ENCODE data around the gene EFCAB6. TPM values are rescaled to one million over a fixed set of nuclear protein-coding genes. Genes with fewer than 3 reads are reported as not detected.

Gene EFCAB6
- total and polyA plus RNA-seq, 10 of the 15 experiments (the other 5 are each of a cell fraction or from before 2014, with no cell fraction given), result 0.05 to 0.42 (median 0.19) TPM

- Histone ChIP-seq H2AFZ (ENCODE audit: control insufficient read depth, low read depth, low read length) (no peak overlapping the region), H3K27ac (ENCODE audit: control insufficient read depth, insufficient read depth) (no peak overlapping the region), H3K4me1 (ENCODE audit: control insufficient read depth, insufficient read depth, low read length) (no peaks in the 10 kb centered on the region), H3K27me3 (replicated peaks in 1 of 2; ENCODE audit: control insufficient read depth in 2 of 2, insufficient read depth in 2 of 2, low read length in 1 of 2) (no peaks in the 10 kb centered on the region; a peak in 3 of 4 replicates), H4K20me1 (ENCODE audit: control insufficient read depth, insufficient read depth) (no peaks in the 10 kb centered on the region), H3K79me2 (ENCODE audit: control insufficient read depth, insufficient read depth, low read length) (no peaks in the 10 kb centered on the region), H3K9ac (ENCODE audit: control insufficient read depth, insufficient read depth, low read length) (no peak overlapping the region), H3K36me3 (ENCODE audit: control insufficient read depth in 2 of 2, insufficient read depth in 2 of 2, low read length in 1 of 2) (no peaks in the 10 kb centered on the region), H3K4me3 (no peak overlapping the region), H3K4me2 (ENCODE audit: control insufficient read depth, insufficient read depth) (no peak overlapping the region), H3K9me3 (replicated peaks; ENCODE audit: control insufficient read depth, insufficient read depth, low read length) (no peaks in the 10 kb centered on the region; the same call in 2 of the 3 replicates)
- no peak for TF ChIP-seq USF2 (IDR thresholded peaks at IDR 0.05; ENCODE audit: borderline replicate concordance, low read depth, low read length)
- no TSS peak for BruUV-seq (replicated peaks)
- RAD21 ChIA-PET (ENCODE audit: unreplicated experiment), result no interaction called here
- SMC1A ChIA-PET (ENCODE audit: uncharacterized antibody, unreplicated experiment), result no interaction called here
- POLR2A ChIA-PET, result no interaction called here
- DNase-seq (ENCODE audit: low read depth, low spot score) (no peak), FAIRE-seq (no peak), ATAC-seq (no peak)
- CTCF ChIA-PET, result no interaction called here
- in situ Hi-C loops (cut with MboI), result no loop called here
- intact Hi-C loops (cut with micrococcal nuclease; ENCODE audit: unreplicated experiment), result no loop called here
- WGBS (ENCODE audit: insufficient coverage, insufficient replicate concordance, low lambda C conversion rate, missing lambda C conversion rate), result 25% methylated on average over 4 of the region's 4 CpGs
Observed at GRCh38 chr22:43580271-43580750, 231.8 kb downstream of the EFCAB6 start.

- Histone ChIP-seq H3K9ac (ENCODE audit: control insufficient read depth, insufficient read depth, low read length) (no peak overlapping the region), H3K27ac (ENCODE audit: control insufficient read depth, insufficient read depth) (no peak overlapping the region), H3K36me3 (ENCODE audit: control insufficient read depth in 2 of 2, insufficient read depth in 2 of 2, low read length in 1 of 2) (no peaks in the 10 kb centered on the region), H3K4me1 (ENCODE audit: control insufficient read depth, insufficient read depth, low read length) (no peaks in the 10 kb centered on the region), H4K20me1 (ENCODE audit: control insufficient read depth, insufficient read depth) (no peaks in the 10 kb centered on the region), H2AFZ (ENCODE audit: control insufficient read depth, low read depth, low read length) (no peak overlapping the region), H3K4me2 (ENCODE audit: control insufficient read depth, insufficient read depth) (no peak overlapping the region), H3K79me2 (ENCODE audit: control insufficient read depth, insufficient read depth, low read length) (no peaks in the 10 kb centered on the region), H3K9me3 (replicated peaks; ENCODE audit: control insufficient read depth, insufficient read depth, low read length) (no peaks in the 10 kb centered on the region), H3K27me3 (replicated peaks in 1 of 2; ENCODE audit: control insufficient read depth in 2 of 2, insufficient read depth in 2 of 2, low read length in 1 of 2) (peaks cover 2 to 7% of the 10 kb centered on the region in 2 experiments; a peak in 3 of 4 replicates), H3K4me3 (no peak overlapping the region)
- intact Hi-C loops (cut with micrococcal nuclease; ENCODE audit: unreplicated experiment) (no loop called here), in situ Hi-C loops (cut with MboI) (no loop called here)
- DNase-seq (ENCODE audit: low read depth, low spot score) (no peak), ATAC-seq (no peak), FAIRE-seq (no peak)
- no peak for TF ChIP-seq ETV6 (conservative IDR thresholded peaks at IDR 0.05 in 1 of 2, IDR thresholded peaks at IDR 0.05 in 1 of 2; ENCODE audit: borderline replicate concordance in 1 of 2, low read depth in 1 of 2)
- no peak for TF ChIP-seq CTCF (IDR thresholded peaks at IDR 0.05 in 2 of 3, conservative IDR thresholded peaks at IDR 0.05 in 1 of 3; ENCODE audit: control insufficient read depth in 2 of 3, extremely low read depth in 1 of 3, insufficient read depth in 1 of 3, low read depth in 3 of 3, low read length in 3 of 3)
- no peak for TF ChIP-seq IRF3 (IDR thresholded peaks at IDR 0.05)
- no peak for TF ChIP-seq MTA3 (IDR thresholded peaks at IDR 0.05; ENCODE audit: borderline replicate concordance, low read length)
- no peak for TF ChIP-seq ATF3 (IDR thresholded peaks at IDR 0.05; ENCODE audit: borderline replicate concordance, extremely low read depth, low read depth, low read length)
- no peak for TF ChIP-seq ASH2L (IDR thresholded peaks at IDR 0.05; ENCODE audit: borderline replicate concordance, low read depth)
- no TSS peak for BruUV-seq (replicated peaks)
- ChIA-PET SMC1A (ENCODE audit: uncharacterized antibody, unreplicated experiment) (no interaction called here), POLR2A (no interaction called here), CTCF (no interaction called here), RAD21 (ENCODE audit: unreplicated experiment) (interaction anchor here (0.7 kb wide), 1 partner anchor 10 kb away, joined by 3 read pairs; no protein-coding TSS in a partner anchor)
- 24% methylated on average over 5 of the region's 5 CpGs for WGBS (ENCODE audit: insufficient coverage, insufficient replicate concordance, low lambda C conversion rate, missing lambda C conversion rate)
Observed at GRCh38 chr22:43574738-43575137, 237.4 kb downstream of the EFCAB6 start.

All from GM12878 (cell line).